Neural cell (in vitro differentiated cells): Measurements from ENCODE around the gene TENT4B. TPM values are rescaled to one million over a fixed set of nuclear protein-coding genes. Genes with fewer than 3 reads are reported as not detected.

Experiments
- H2AFZ ChIP-seq: fragments of 200-600, 300-800 bp; sonication (generic), shearing (Covaris generic); 2 replicates; pipeline ENCODE4 v1.6.0; 2014; ENCODE audit warnings: low read depth, mild to moderate bottlenecking, antibody characterized with exemption, low read length, moderate library complexity
- H3F3A ChIP-seq: fragments of 200-600 bp; shearing (Covaris generic); 2 replicates; pipeline ENCODE4 v1.6.1; 2016; ENCODE audit warnings: mild to moderate bottlenecking, moderate library complexity, mixed read lengths, antibody characterized with exemption, low read length; ENCODE audit not compliant: insufficient read depth, poor library complexity, severe bottlenecking
- H3K27ac ChIP-seq: fragments of 200-600, 300-800 bp; sonication (generic), shearing (Covaris generic); 2 replicates; pipeline ENCODE4 v1.5.1; 2014; ENCODE audit warnings: mild to moderate bottlenecking, low read length, moderate library complexity
- H3K27me3 ChIP-seq: fragments of 300-800, 200-600 bp; sonication (generic), shearing (Covaris generic); 2 replicates; pipeline ENCODE4 v1.6.0; 2014; ENCODE audit warnings: mild to moderate bottlenecking, low read depth, low read length, moderate library complexity; ENCODE audit not compliant: insufficient read depth
- H3K36me3 ChIP-seq: fragments of 300-800, 200-600 bp; sonication (generic), shearing (Covaris generic); 2 replicates; pipeline ENCODE4 v1.5.1; 2014; ENCODE audit warnings: mild to moderate bottlenecking, antibody characterized with exemption, low read length, moderate library complexity; ENCODE audit not compliant: insufficient read depth
- H3K4me2 ChIP-seq: fragments of 300-800, 200-600 bp; sonication (generic), shearing (Covaris generic); 2 replicates; pipeline ENCODE4 v1.6.0; 2014; ENCODE audit warnings: mild to moderate bottlenecking, low read length
- H3K4me3 ChIP-seq: fragments of 300-800, 200-600 bp; sonication (generic), shearing (Covaris generic); 2 replicates; pipeline ENCODE4 v1.5.1; 2014; ENCODE audit warnings: mild to moderate bottlenecking, low read length, moderate library complexity
- H3K79me2 ChIP-seq: fragments of 200-600 bp; shearing (Covaris generic); replicated peaks from 2 replicates; pipeline ENCODE4 v1.6.0; 2014; ENCODE audit warnings: mild to moderate bottlenecking, low read length, moderate library complexity; ENCODE audit not compliant: insufficient read depth
- H3K9ac ChIP-seq: fragments of 300-800, 200-600 bp; sonication (generic), shearing (Covaris generic); 2 replicates; pipeline ENCODE4 v1.6.1; 2016; ENCODE audit warnings: mild to moderate bottlenecking, low read length, mixed read lengths
- H3K9me2 ChIP-seq: fragments of 200-600 bp; shearing (Covaris generic); 2 replicates; pipeline ENCODE4 v1.6.1; 2016; ENCODE audit warnings: mild to moderate bottlenecking, low read length, mixed read lengths; ENCODE audit not compliant: insufficient read depth
- H3K9me3 ChIP-seq: fragments of 200-600, 300-800 bp; sonication (generic), shearing (Covaris generic); 2 replicates; pipeline ENCODE4 v1.6.1; 2016; ENCODE audit warnings: mild to moderate bottlenecking, mixed run types, low read length, moderate library complexity, mixed read lengths
- H4K20me1 ChIP-seq: fragments of 200-600 bp; shearing (Covaris generic); 2 replicates; pipeline ENCODE4 v1.6.1; 2016; ENCODE audit warnings: mild to moderate bottlenecking, mixed run types; ENCODE audit not compliant: insufficient read depth
- EP300 ChIP-seq: fragments of 450-650 bp; conservative IDR thresholded peaks from 2 replicates; pipeline ENCODE4 v1.6.1; 2014; ENCODE audit warnings: antibody characterized with exemption, mild to moderate bottlenecking, moderate library complexity; ENCODE audit not compliant: poor library complexity, severe bottlenecking
- EZH2 ChIP-seq: fragments of 200-600, 300-800 bp; shearing (Covaris generic), sonication (generic); IDR thresholded peaks from 2 replicates; pipeline ENCODE4 v1.6.1; 2014; ENCODE audit warnings: antibody characterized with exemption, low read length, borderline replicate concordance, mild to moderate bottlenecking; ENCODE audit not compliant: insufficient read depth, poor library complexity, severe bottlenecking
- MXI1 ChIP-seq: fragments of 450-650 bp; conservative IDR thresholded peaks from 2 replicates; pipeline ENCODE4 v1.6.1; 2014; ENCODE audit warnings: antibody characterized with exemption, mild to moderate bottlenecking; ENCODE audit not compliant: poor library complexity, severe bottlenecking
- POLR2AphosphoS5 ChIP-seq: IDR thresholded peaks from 2 replicates; pipeline ENCODE4 v1.6.1; 2012
- RAD21 ChIP-seq: fragments of 450-650 bp; conservative IDR thresholded peaks from 2 replicates; pipeline ENCODE4 v1.6.1; 2014; ENCODE audit warnings: antibody characterized with exemption, mild to moderate bottlenecking, moderate library complexity
- SMC3 ChIP-seq: fragments of 450-650 bp; conservative IDR thresholded peaks from 2 replicates; pipeline ENCODE4 v1.6.1; 2014; ENCODE audit warnings: antibody characterized with exemption, mild to moderate bottlenecking, moderate library complexity; ENCODE audit not compliant: poor library complexity
- TAF1 ChIP-seq: IDR thresholded peaks from 2 replicates; pipeline ENCODE4 v1.6.1; 2012; ENCODE audit warnings: low read depth
- polyA plus RNA-seq: library from polyadenylated mRNA; depleted of rRNA; stranded (reverse); fragments of >200 nt; gene quantifications from 2 replicates; pipeline ENCODE4 v1.2.3, GENCODE V29; 2014
- TF ChIP-seq, protein P1 (sequence below): fragments of 450-650 bp; IDR thresholded peaks from 2 replicates; pipeline ENCODE4 v1.5.1; 2014; ENCODE audit warnings: antibody characterized with exemption, mild to moderate bottlenecking, moderate library complexity; ENCODE audit not compliant: poor library complexity, severe bottlenecking
- TF ChIP-seq, protein P2 (sequence below): IDR thresholded peaks from 2 replicates; pipeline ENCODE4 v1.6.1; 2012; ENCODE audit warnings: borderline replicate concordance

Gene TENT4B
- polyA plus RNA-seq, 1 donor from 2014 or later, result 16.9 TPM

DNA sequence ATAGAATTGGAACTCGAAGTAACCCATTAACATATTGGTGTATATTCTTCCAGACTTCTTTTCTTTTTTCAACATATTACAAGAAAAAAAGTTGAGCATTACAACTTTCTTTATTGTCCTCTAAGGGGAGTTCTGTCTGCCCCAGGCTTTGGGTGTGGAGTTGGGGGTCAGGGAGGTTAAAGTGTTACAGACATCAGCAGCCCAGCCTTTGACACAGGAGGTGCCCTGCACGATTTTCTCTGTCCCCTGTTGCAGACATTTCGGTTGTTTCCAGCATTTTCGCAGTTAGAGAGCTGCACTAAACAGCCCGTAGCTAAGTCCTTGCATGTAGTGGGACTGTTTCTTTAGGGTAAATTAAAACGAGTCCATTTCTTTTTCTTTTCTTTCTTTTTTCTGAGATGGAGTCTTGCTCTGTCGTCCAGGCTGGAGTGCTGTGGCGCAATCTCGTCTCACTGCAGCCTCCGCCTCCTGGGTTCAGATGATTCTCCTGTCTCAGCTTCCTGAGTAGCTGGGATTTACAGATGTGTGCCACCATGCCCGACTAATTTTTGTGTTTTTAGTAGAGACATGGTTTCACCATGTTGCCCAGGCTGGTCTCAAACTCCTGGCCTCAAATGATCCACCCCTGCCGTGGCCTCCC is 99.9 kb downstream of the TENT4B start:
- no peaks in the 10 kb centered on the region for H3K79me2 ChIP-seq
- no peak overlapping the region for H3K27ac ChIP-seq
- no peaks in the 10 kb centered on the region for H3K9me2 ChIP-seq
- H4K20me1 ChIP-seq, result no peaks in the 10 kb centered on the region
- H3F3A ChIP-seq, result no peaks in the 10 kb centered on the region
- H3K36me3 ChIP-seq, result no peaks in the 10 kb centered on the region
- no peaks in the 10 kb centered on the region for H3K9me3 ChIP-seq
- no peak overlapping the region for H3K9ac ChIP-seq
- H2AFZ ChIP-seq, result no peak overlapping the region
- TF ChIP-seq MXI1 (no peak), SMC3 (no peak), TAF1 (no peak), POLR2AphosphoS5 (no peak), EP300 (no peak), EZH2 (no peak)
- TF ChIP-seq, protein P1, sequence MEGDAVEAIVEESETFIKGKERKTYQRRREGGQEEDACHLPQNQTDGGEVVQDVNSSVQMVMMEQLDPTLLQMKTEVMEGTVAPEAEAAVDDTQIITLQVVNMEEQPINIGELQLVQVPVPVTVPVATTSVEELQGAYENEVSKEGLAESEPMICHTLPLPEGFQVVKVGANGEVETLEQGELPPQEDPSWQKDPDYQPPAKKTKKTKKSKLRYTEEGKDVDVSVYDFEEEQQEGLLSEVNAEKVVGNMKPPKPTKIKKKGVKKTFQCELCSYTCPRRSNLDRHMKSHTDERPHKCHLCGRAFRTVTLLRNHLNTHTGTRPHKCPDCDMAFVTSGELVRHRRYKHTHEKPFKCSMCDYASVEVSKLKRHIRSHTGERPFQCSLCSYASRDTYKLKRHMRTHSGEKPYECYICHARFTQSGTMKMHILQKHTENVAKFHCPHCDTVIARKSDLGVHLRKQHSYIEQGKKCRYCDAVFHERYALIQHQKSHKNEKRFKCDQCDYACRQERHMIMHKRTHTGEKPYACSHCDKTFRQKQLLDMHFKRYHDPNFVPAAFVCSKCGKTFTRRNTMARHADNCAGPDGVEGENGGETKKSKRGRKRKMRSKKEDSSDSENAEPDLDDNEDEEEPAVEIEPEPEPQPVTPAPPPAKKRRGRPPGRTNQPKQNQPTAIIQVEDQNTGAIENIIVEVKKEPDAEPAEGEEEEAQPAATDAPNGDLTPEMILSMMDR, result no peak
- no peak overlapping the region for H3K4me2 ChIP-seq
- H3K4me3 ChIP-seq, result no peak overlapping the region
- H3K27me3 ChIP-seq, result no peaks in the 10 kb centered on the region

DNA sequence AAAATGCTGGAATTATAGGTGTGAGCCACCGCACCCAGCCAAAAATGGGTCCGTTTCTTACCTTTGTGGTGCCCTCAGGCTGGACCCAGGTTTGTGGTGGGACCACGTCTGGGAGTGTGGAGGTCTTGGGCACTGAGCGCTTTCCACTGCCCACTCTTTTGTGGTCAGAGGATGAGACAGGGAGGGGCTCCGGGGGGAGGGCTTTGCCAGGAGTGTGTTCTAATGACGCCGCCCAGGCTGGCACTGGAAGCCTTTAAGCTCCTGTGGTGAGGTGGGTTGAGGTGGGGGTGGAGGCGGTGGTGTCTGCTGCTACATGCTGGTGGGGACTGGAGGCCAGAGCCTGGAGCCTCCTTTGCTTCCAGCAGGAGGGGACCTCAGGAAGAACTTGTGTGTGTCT is 100.4 kb downstream of the TENT4B start:
- H4K20me1 ChIP-seq, result no peaks in the 10 kb centered on the region
- no peaks in the 10 kb centered on the region for H3F3A ChIP-seq
- no peaks in the 10 kb centered on the region for H3K9me2 ChIP-seq
- no peaks in the 10 kb centered on the region for H3K27me3 ChIP-seq
- H2AFZ ChIP-seq, result no peak overlapping the region
- TF ChIP-seq MXI1 (no peak), EZH2 (no peak), EP300 (no peak), RAD21 (no peak), POLR2AphosphoS5 (no peak), SMC3 (no peak), TAF1 (no peak)
- TF ChIP-seq, protein P2, sequence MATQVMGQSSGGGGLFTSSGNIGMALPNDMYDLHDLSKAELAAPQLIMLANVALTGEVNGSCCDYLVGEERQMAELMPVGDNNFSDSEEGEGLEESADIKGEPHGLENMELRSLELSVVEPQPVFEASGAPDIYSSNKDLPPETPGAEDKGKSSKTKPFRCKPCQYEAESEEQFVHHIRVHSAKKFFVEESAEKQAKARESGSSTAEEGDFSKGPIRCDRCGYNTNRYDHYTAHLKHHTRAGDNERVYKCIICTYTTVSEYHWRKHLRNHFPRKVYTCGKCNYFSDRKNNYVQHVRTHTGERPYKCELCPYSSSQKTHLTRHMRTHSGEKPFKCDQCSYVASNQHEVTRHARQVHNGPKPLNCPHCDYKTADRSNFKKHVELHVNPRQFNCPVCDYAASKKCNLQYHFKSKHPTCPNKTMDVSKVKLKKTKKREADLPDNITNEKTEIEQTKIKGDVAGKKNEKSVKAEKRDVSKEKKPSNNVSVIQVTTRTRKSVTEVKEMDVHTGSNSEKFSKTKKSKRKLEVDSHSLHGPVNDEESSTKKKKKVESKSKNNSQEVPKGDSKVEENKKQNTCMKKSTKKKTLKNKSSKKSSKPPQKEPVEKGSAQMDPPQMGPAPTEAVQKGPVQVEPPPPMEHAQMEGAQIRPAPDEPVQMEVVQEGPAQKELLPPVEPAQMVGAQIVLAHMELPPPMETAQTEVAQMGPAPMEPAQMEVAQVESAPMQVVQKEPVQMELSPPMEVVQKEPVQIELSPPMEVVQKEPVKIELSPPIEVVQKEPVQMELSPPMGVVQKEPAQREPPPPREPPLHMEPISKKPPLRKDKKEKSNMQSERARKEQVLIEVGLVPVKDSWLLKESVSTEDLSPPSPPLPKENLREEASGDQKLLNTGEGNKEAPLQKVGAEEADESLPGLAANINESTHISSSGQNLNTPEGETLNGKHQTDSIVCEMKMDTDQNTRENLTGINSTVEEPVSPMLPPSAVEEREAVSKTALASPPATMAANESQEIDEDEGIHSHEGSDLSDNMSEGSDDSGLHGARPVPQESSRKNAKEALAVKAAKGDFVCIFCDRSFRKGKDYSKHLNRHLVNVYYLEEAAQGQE, result no peak
- TF ChIP-seq, protein P1, result no peak
- H3K9ac ChIP-seq, result no peak overlapping the region
- no peak overlapping the region for H3K27ac ChIP-seq
- no peaks in the 10 kb centered on the region for H3K36me3 ChIP-seq
- H3K4me3 ChIP-seq, result no peak overlapping the region
- H3K79me2 ChIP-seq, result no peaks in the 10 kb centered on the region
- H3K9me3 ChIP-seq, result no peaks in the 10 kb centered on the region
- no peak overlapping the region for H3K4me2 ChIP-seq
